ENCODE results near the gene LCE7A.

Gene LCE7A

GRCh38 chr1:152899027-152899426, 39.2 kb downstream of the LCE7A start:
- Histone ChIP-seq H3K27ac (ENCODE audit: low read depth, low read length) (no peak overlapping the region), H3K9ac (ENCODE audit: low read depth in 1 of 2, low read length in 2 of 2) (no peak overlapping the region), H3K36me3 (ENCODE audit: control insufficient read depth in 1 of 2, insufficient read depth in 2 of 2, low read length in 2 of 2) (no peaks in the 10 kb centered on the region), H3K4me3 (ENCODE audit: low read depth in 1 of 2, low read length in 2 of 2) (no peak overlapping the region), H3K9me3 (ENCODE audit: control insufficient read depth in 1 of 2, low read length in 2 of 2) (no peaks in the 10 kb centered on the region), H3K4me1 (ENCODE audit: control insufficient read depth in 1 of 2, insufficient read depth in 2 of 2, low read length in 2 of 2) (no peaks in the 10 kb centered on the region), H3K27me3 (ENCODE audit: control insufficient read depth in 1 of 2, insufficient read depth in 2 of 2, low read length in 2 of 2) (no peaks in the 10 kb centered on the region)

GRCh38 chr1:152899883-152900282, 40.1 kb downstream of the LCE7A start:
- H3K9me3 ChIP-seq (ENCODE audit: control insufficient read depth in 1 of 2, low read length in 2 of 2), result no peaks in the 10 kb centered on the region
- no peaks in the 10 kb centered on the region for H3K36me3 ChIP-seq (ENCODE audit: control insufficient read depth in 1 of 2, insufficient read depth in 2 of 2, low read length in 2 of 2)
- H3K9ac ChIP-seq (ENCODE audit: low read depth in 1 of 2, low read length in 2 of 2), result no peak overlapping the region
- no peak overlapping the region for H3K4me3 ChIP-seq (ENCODE audit: low read depth in 1 of 2, low read length in 2 of 2)
- no peak overlapping the region for H3K27ac ChIP-seq (ENCODE audit: low read depth, low read length)
- no peaks in the 10 kb centered on the region for H3K27me3 ChIP-seq (ENCODE audit: control insufficient read depth in 1 of 2, insufficient read depth in 2 of 2, low read length in 2 of 2)
- no peaks in the 10 kb centered on the region for H3K4me1 ChIP-seq (ENCODE audit: control insufficient read depth in 1 of 2, insufficient read depth in 2 of 2, low read length in 2 of 2)

- H3K4me1 ChIP-seq (ENCODE audit: control insufficient read depth in 1 of 2, insufficient read depth in 2 of 2, low read length in 2 of 2), result no peaks in the 10 kb centered on the region
- no peak overlapping the region for H3K4me3 ChIP-seq (ENCODE audit: low read depth in 1 of 2, low read length in 2 of 2)
- H3K36me3 ChIP-seq (ENCODE audit: control insufficient read depth in 1 of 2, insufficient read depth in 2 of 2, low read length in 2 of 2), result no peaks in the 10 kb centered on the region
- peaks cover 0 to 4% of the 10 kb centered on the region in 2 donors for H3K27me3 ChIP-seq (ENCODE audit: control insufficient read depth in 1 of 2, insufficient read depth in 2 of 2, low read length in 2 of 2)
- no peaks in the 10 kb centered on the region for H3K9me3 ChIP-seq (ENCODE audit: control insufficient read depth in 1 of 2, low read length in 2 of 2)
- H3K27ac ChIP-seq (ENCODE audit: low read depth, low read length), result no peak overlapping the region
- H3K9ac ChIP-seq (ENCODE audit: low read depth in 1 of 2, low read length in 2 of 2), result no peak overlapping the region
Observed at GRCh38 chr1:152901631-152902030, 41.8 kb downstream of the LCE7A start.

GRCh38 chr1:152902636-152903035, 42.8 kb downstream of the LCE7A start:
- Histone ChIP-seq H3K27ac (ENCODE audit: low read depth, low read length) (no peak overlapping the region), H3K36me3 (ENCODE audit: control insufficient read depth in 1 of 2, insufficient read depth in 2 of 2, low read length in 2 of 2) (no peaks in the 10 kb centered on the region), H3K27me3 (ENCODE audit: control insufficient read depth in 1 of 2, insufficient read depth in 2 of 2, low read length in 2 of 2) (peaks cover 0 to 4% of the 10 kb centered on the region in 2 donors), H3K4me1 (ENCODE audit: control insufficient read depth in 1 of 2, insufficient read depth in 2 of 2, low read length in 2 of 2) (no peaks in the 10 kb centered on the region), H3K4me3 (ENCODE audit: low read depth in 1 of 2, low read length in 2 of 2) (no peak overlapping the region), H3K9ac (ENCODE audit: low read depth in 1 of 2, low read length in 2 of 2) (no peak overlapping the region), H3K9me3 (ENCODE audit: control insufficient read depth in 1 of 2, low read length in 2 of 2) (no peaks in the 10 kb centered on the region)

GRCh38 chr1:152904688-152905440, 45.1 kb downstream of the LCE7A start:
- no peaks in the 10 kb centered on the region for H3K9me3 ChIP-seq (ENCODE audit: control insufficient read depth in 1 of 2, low read length in 2 of 2)

GRCh38 chr1:152906023-152906565, 46.3 kb downstream of the LCE7A start:
- H3K9me3 ChIP-seq (ENCODE audit: control insufficient read depth in 1 of 2, low read length in 2 of 2), result no peaks in the 10 kb centered on the region
- H3K27ac ChIP-seq (ENCODE audit: low read depth, low read length), result no peak overlapping the region
- H3K4me3 ChIP-seq (ENCODE audit: low read depth in 1 of 2, low read length in 2 of 2), result no peak overlapping the region
- H3K27me3 ChIP-seq (ENCODE audit: control insufficient read depth in 1 of 2, insufficient read depth in 2 of 2, low read length in 2 of 2), result peaks cover 0 to 4% of the 10 kb centered on the region in 2 donors
- no peak overlapping the region for H3K9ac ChIP-seq (ENCODE audit: low read depth in 1 of 2, low read length in 2 of 2)
- no peaks in the 10 kb centered on the region for H3K36me3 ChIP-seq (ENCODE audit: control insufficient read depth in 1 of 2, insufficient read depth in 2 of 2, low read length in 2 of 2)
- no peaks in the 10 kb centered on the region for H3K4me1 ChIP-seq (ENCODE audit: control insufficient read depth in 1 of 2, insufficient read depth in 2 of 2, low read length in 2 of 2)

More at GRCh38 chr1:152904688-152905440, 45.1 kb downstream of the LCE7A start:
- H3K27me3 ChIP-seq (ENCODE audit: control insufficient read depth in 1 of 2, insufficient read depth in 2 of 2, low read length in 2 of 2), result peaks cover 0 to 4% of the 10 kb centered on the region in 2 donors
- no peak overlapping the region for H3K9ac ChIP-seq (ENCODE audit: low read depth in 1 of 2, low read length in 2 of 2)
- no peaks in the 10 kb centered on the region for H3K4me1 ChIP-seq (ENCODE audit: control insufficient read depth in 1 of 2, insufficient read depth in 2 of 2, low read length in 2 of 2)
- H3K4me3 ChIP-seq (ENCODE audit: low read depth in 1 of 2, low read length in 2 of 2), result no peak overlapping the region
- H3K27ac ChIP-seq (ENCODE audit: low read depth, low read length), result no peak overlapping the region
- no peaks in the 10 kb centered on the region for H3K36me3 ChIP-seq (ENCODE audit: control insufficient read depth in 1 of 2, insufficient read depth in 2 of 2, low read length in 2 of 2)

GRCh38 chr1:152907686-152908601, 48.1 kb downstream of the LCE7A start, which contains the start of gene IVL:
TSS of gene IVL (plus strand) at chr1:152908546. CDS start at chr1:152909798, 1,252 bp downstream.
- Histone ChIP-seq H3K4me1 (ENCODE audit: control insufficient read depth in 1 of 2, insufficient read depth in 2 of 2, low read length in 2 of 2) (no peaks in the 10 kb centered on the region), H3K36me3 (ENCODE audit: control insufficient read depth in 1 of 2, insufficient read depth in 2 of 2, low read length in 2 of 2) (no peaks in the 10 kb centered on the region), H3K27me3 (ENCODE audit: control insufficient read depth in 1 of 2, insufficient read depth in 2 of 2, low read length in 2 of 2) (peaks cover 0 to 4% of the 10 kb centered on the region in 2 donors), H3K27ac (ENCODE audit: low read depth, low read length) (no peak within 1 kb of the TSS), H3K9me3 (ENCODE audit: control insufficient read depth in 1 of 2, low read length in 2 of 2) (no peaks in the 10 kb centered on the region), H3K9ac (ENCODE audit: low read depth in 1 of 2, low read length in 2 of 2) (no peak within 1 kb of the TSS), H3K4me3 (ENCODE audit: low read depth in 1 of 2, low read length in 2 of 2) (no peak within 1 kb of the TSS)

- Histone ChIP-seq H3K36me3 (ENCODE audit: control insufficient read depth in 1 of 2, insufficient read depth in 2 of 2, low read length in 2 of 2) (no peaks in the 10 kb centered on the region), H3K27ac (ENCODE audit: low read depth, low read length) (no peak overlapping the region), H3K9ac (ENCODE audit: low read depth in 1 of 2, low read length in 2 of 2) (no peak overlapping the region), H3K4me1 (ENCODE audit: control insufficient read depth in 1 of 2, insufficient read depth in 2 of 2, low read length in 2 of 2) (no peaks in the 10 kb centered on the region), H3K9me3 (ENCODE audit: control insufficient read depth in 1 of 2, low read length in 2 of 2) (no peaks in the 10 kb centered on the region), H3K4me3 (ENCODE audit: low read depth in 1 of 2, low read length in 2 of 2) (no peak overlapping the region), H3K27me3 (ENCODE audit: control insufficient read depth in 1 of 2, insufficient read depth in 2 of 2, low read length in 2 of 2) (peaks cover 0 to 4% of the 10 kb centered on the region in 2 donors)
Observed at GRCh38 chr1:152909206-152909605, 49.4 kb downstream of the LCE7A start.

All from duodenal mucosa (tissue), 2 donors.